ENCODE measurements around the gene ELF3. TPM values are rescaled to one million over a fixed set of nuclear protein-coding genes. Genes with fewer than 3 reads are reported as not detected.

The ELF3 gene
- total RNA-seq, 3 donors from 2014 or later (not counting 1 experiment from before 2014, with no cell fraction given), result 1.0 to 3.0 (median 2.0) TPM

DNA sequence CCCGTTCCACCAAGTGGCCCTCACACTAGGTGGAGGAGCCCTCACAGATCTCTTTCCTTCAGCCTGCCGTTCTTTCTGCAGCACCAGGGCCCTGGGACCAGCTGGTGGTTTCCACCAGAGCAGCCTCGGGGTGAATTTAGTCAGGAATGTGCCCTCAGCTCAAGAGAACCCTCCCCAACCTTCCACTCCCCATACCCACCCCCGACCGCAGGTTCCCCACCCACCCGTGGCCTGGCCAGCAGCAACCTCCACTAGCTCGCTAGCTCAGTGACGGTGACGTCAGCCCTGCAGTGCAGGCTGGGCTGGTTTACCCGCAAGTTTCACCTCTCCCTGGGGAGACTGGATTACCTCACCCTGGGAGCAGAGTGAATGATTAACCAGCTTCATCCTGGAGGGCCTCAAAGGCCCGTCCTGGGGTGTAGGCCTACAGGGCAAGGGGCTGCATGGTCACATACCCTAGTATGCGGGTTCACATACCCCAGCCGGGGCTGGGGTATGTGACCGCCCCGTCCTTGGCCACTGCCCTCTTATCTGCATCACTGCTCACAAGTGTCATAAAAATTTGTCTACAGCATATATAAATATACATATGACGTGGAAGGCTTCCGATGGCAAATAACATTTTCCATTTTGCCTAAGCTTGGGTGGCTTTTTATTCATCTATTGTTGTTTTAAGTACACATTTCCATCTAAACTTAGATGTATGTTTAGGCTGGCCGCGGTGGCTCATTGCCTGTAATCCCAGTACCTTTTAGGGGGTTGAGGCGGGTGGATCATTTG lies 24.5 kb downstream of the ELF3 start:
- H3K36me3 ChIP-seq (ENCODE audit: control insufficient read depth, insufficient read depth, low read length), result no peaks in the 10 kb centered on the region
- DNase-seq (no peak), ATAC-seq (no peak)
- 87% methylated on average over 20 of the region's 20 CpGs for WGBS (ENCODE audit: insufficient coverage)
- H3K9me3 Mint-ChIP-seq, result no peaks in the 10 kb centered on the region
- peaks cover 0 to 5% of the 10 kb centered on the region in 2 donors for H3K27me3 Mint-ChIP-seq (ENCODE audit: low read depth in 2 of 2)
- H3K4me3 ChIP-seq (ENCODE audit: low read length), result no peak overlapping the region
- TF ChIP-seq, protein P1, sequence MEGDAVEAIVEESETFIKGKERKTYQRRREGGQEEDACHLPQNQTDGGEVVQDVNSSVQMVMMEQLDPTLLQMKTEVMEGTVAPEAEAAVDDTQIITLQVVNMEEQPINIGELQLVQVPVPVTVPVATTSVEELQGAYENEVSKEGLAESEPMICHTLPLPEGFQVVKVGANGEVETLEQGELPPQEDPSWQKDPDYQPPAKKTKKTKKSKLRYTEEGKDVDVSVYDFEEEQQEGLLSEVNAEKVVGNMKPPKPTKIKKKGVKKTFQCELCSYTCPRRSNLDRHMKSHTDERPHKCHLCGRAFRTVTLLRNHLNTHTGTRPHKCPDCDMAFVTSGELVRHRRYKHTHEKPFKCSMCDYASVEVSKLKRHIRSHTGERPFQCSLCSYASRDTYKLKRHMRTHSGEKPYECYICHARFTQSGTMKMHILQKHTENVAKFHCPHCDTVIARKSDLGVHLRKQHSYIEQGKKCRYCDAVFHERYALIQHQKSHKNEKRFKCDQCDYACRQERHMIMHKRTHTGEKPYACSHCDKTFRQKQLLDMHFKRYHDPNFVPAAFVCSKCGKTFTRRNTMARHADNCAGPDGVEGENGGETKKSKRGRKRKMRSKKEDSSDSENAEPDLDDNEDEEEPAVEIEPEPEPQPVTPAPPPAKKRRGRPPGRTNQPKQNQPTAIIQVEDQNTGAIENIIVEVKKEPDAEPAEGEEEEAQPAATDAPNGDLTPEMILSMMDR (IDR thresholded peaks at IDR 0.05), result no peak
- intact Hi-C loops (cut with micrococcal nuclease), result no loop called here
- H3K27ac ChIP-seq (ENCODE audit: low read length), result no peak overlapping the region
- no peaks in the 10 kb centered on the region for H3K27me3 ChIP-seq (ENCODE audit: control insufficient read depth, insufficient read depth, low read length)
- no peaks in the 10 kb centered on the region for H3K36me3 Mint-ChIP-seq
- H3K4me1 ChIP-seq (ENCODE audit: control insufficient read depth, insufficient read depth, low read length), result no peaks in the 10 kb centered on the region
- H3K27ac Mint-ChIP-seq, result no peak overlapping the region
- no peaks in the 10 kb centered on the region for H3K9me3 ChIP-seq (ENCODE audit: control insufficient read depth, insufficient read depth, low read length)
- no peaks in the 10 kb centered on the region for H3K4me1 Mint-ChIP-seq
- no peak overlapping the region for H3K4me3 Mint-ChIP-seq

DNA sequence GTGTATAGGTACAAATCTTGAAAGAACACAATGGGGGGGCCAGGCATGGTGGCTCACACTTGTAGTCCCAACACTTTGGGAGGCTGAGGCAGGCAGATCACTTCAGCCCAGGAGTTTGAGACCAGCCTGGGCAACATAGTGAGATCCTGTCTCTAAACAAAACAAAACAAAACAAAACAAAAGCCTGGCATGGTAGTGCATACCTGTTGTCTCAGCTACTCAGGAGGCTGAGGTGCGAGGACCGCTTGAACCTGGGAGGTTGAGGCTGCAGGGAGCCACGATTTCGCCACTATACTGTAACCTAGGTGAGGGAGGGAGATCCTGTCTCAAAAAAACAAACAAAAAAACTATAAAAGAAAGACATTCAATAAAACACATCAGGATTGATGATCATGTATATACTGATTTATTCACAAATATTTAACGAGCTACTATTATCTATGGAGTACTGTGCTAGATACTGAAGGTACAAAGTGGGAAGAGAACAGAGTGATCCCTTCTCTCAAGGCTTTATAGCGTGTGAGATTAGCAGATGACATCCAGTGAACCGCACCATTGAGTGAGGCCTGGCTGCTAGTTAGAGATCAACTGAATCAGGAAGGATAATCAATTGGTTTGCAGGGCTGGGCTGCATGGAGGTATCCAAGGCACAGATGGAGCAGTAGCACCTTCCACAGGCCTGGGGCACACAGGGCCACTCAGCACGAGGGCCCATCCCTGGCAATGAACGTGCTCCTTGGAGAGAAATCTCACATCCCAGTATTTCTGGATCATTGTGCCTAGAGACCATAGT lies 26.4 kb downstream of the ELF3 start:
- Mint-ChIP-seq H3K36me3 (no peaks in the 10 kb centered on the region), H3K27me3 (ENCODE audit: low read depth in 2 of 2) (peaks cover 0 to 5% of the 10 kb centered on the region in 2 donors)
- 93% methylated on average over 7 of the region's 9 CpGs for WGBS (ENCODE audit: insufficient coverage)

DNA sequence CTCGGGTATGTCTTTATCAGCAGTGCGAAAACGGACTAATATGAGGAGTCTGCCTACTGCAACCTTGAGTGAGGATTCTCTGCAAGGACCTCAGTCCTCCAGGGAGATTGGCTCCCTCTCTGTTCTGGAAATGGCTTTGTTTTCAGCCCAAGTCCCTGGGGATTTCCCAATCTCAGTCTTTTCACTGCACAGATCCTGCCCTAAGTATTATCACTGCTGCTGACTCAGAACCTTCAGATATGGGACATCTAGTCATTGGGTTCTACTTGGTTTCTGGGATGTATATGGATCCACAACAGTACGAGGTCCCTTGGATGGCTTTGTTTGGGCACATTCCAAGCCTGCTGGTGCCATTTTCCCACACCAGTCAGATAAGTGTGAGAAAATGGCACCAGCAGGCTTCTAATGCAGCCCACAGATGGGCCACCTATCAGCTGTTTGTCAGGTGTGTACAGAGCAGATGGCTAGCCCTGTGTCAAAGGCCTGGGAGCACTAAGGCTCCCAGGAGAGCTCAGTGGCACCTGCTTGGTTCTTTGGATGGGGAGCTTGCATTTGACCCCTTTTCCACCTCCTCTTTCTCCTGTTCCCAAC lies 27.4 kb downstream of the ELF3 start:
- Mint-ChIP-seq H3K27me3 (ENCODE audit: low read depth in 2 of 2) (peaks cover 0 to 5% of the 10 kb centered on the region in 2 donors), H3K27ac (no peak overlapping the region), H3K4me3 (no peak overlapping the region), H3K36me3 (no peaks in the 10 kb centered on the region), H3K4me1 (no peaks in the 10 kb centered on the region), H3K9me3 (no peaks in the 10 kb centered on the region)
- Histone ChIP-seq H3K27ac (ENCODE audit: low read length) (no peak overlapping the region), H3K4me3 (ENCODE audit: low read length) (no peak overlapping the region), H3K36me3 (ENCODE audit: control insufficient read depth, insufficient read depth, low read length) (no peaks in the 10 kb centered on the region), H3K4me1 (ENCODE audit: control insufficient read depth, insufficient read depth, low read length) (no peaks in the 10 kb centered on the region), H3K9me3 (ENCODE audit: control insufficient read depth, insufficient read depth, low read length) (no peaks in the 10 kb centered on the region), H3K27me3 (ENCODE audit: control insufficient read depth, insufficient read depth, low read length) (no peaks in the 10 kb centered on the region)
- WGBS (ENCODE audit: insufficient coverage), result 91% methylated on average over 4 of the region's 4 CpGs
- intact Hi-C loops (cut with micrococcal nuclease), result no loop called here
- TF ChIP-seq, protein P1 (IDR thresholded peaks at IDR 0.05), result no peak
- DNase-seq, result no peak
- no peak for ATAC-seq

More for the DNA sequence above, 26.4 kb downstream of the ELF3 start:
- Histone ChIP-seq H3K36me3 (ENCODE audit: control insufficient read depth, insufficient read depth, low read length) (no peaks in the 10 kb centered on the region), H3K27ac (ENCODE audit: low read length) (no peak overlapping the region), H3K4me1 (ENCODE audit: control insufficient read depth, insufficient read depth, low read length) (no peaks in the 10 kb centered on the region), H3K27me3 (ENCODE audit: control insufficient read depth, insufficient read depth, low read length) (no peaks in the 10 kb centered on the region), H3K4me3 (ENCODE audit: low read length) (no peak overlapping the region), H3K9me3 (ENCODE audit: control insufficient read depth, insufficient read depth, low read length) (no peaks in the 10 kb centered on the region)
- TF ChIP-seq, protein P1 (IDR thresholded peaks at IDR 0.05), result no peak
- Mint-ChIP-seq H3K27ac (no peak overlapping the region), H3K4me1 (no peaks in the 10 kb centered on the region), H3K9me3 (no peaks in the 10 kb centered on the region), H3K4me3 (no peak overlapping the region)
- intact Hi-C loops (cut with micrococcal nuclease), result no loop called here
- DNase-seq (no peak), ATAC-seq (no peak)

All from natural killer cell (primary cell).